ENCODE data around the gene ZNF275. TPM values are rescaled to one million over a fixed set of nuclear protein-coding genes. Genes with fewer than 3 reads are reported as not detected.
"Not testable (repeated sequence)": the region's sequence is repeated elsewhere in the genome, so short reads cannot be mapped to it uniquely, and the experiment has no call there.

ZNF275 gene
- 10 to 100 TPM in 2 of 3 donors, 1 to 10 TPM in 1; 9.1 to 17.4 (median 17.3) TPM for total RNA-seq
- 8.5 TPM for total RNA-seq (2013)

- Histone ChIP-seq H3K27ac (ENCODE audit: low read length) (peak within 1 kb of the TSS; percentile 30), H3K9me3 (ENCODE audit: control insufficient read depth, insufficient read depth, low read length) (no peaks in the 10 kb centered on the region), H3K36me3 (ENCODE audit: control insufficient read depth, insufficient read depth, low read length) (peaks cover 3% of the 10 kb centered on the region), H3K27me3 (ENCODE audit: control insufficient read depth, insufficient read depth, low read length) (no peaks in the 10 kb centered on the region), H3K4me3 (ENCODE audit: low read length) (peak within 1 kb of the TSS; percentile 80), H3K4me1 (ENCODE audit: control insufficient read depth, insufficient read depth, low read length) (peaks cover 19% of the 10 kb centered on the region)
- H3K36me3 Mint-ChIP-seq = no peaks in the 10 kb centered on the region
- peaks cover 5 to 20% of the 10 kb centered on the region in 2 donors for H3K4me1 Mint-ChIP-seq
- intact Hi-C loops (cut with micrococcal nuclease) = loop anchor here (5.0 kb wide), 1 partner anchor 173 kb away; no protein-coding TSS in a partner anchor
- DNase-seq = peak; percentile 82 to 90
- peak within 1 kb of the TSS; percentile 57 to 79 for H3K27ac Mint-ChIP-seq
- peaks cover 0 to 15% of the 10 kb centered on the region in 2 donors for H3K27me3 Mint-ChIP-seq (ENCODE audit: low read depth in 2 of 2)
- no peaks in the 10 kb centered on the region for H3K9me3 Mint-ChIP-seq
- TF ChIP-seq, protein P1, sequence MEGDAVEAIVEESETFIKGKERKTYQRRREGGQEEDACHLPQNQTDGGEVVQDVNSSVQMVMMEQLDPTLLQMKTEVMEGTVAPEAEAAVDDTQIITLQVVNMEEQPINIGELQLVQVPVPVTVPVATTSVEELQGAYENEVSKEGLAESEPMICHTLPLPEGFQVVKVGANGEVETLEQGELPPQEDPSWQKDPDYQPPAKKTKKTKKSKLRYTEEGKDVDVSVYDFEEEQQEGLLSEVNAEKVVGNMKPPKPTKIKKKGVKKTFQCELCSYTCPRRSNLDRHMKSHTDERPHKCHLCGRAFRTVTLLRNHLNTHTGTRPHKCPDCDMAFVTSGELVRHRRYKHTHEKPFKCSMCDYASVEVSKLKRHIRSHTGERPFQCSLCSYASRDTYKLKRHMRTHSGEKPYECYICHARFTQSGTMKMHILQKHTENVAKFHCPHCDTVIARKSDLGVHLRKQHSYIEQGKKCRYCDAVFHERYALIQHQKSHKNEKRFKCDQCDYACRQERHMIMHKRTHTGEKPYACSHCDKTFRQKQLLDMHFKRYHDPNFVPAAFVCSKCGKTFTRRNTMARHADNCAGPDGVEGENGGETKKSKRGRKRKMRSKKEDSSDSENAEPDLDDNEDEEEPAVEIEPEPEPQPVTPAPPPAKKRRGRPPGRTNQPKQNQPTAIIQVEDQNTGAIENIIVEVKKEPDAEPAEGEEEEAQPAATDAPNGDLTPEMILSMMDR (IDR thresholded peaks at IDR 0.05) = no peak
- H3K4me3 Mint-ChIP-seq = peak within 1 kb of the TSS; percentile 84
- ATAC-seq = peak; percentile 97 to 99 (median 98)
- under 1% methylated on average over 77 of the region's 86 CpGs for WGBS (ENCODE audit: insufficient coverage)
These were observed at the start of gene ZNF275 for GRCh38 chrX:153333821-153334653. Gene ZNF275 (plus strand): TSS chrX:153334153. CDS start chrX:153336680, 2,527 bp downstream.

GRCh38 chrX:153285678-153286077, 48.3 kb upstream of the ZNF275 start:
- no CpG with 5 or more reads among the region's 8 CpGs for WGBS (ENCODE audit: insufficient coverage)
- H3K36me3 ChIP-seq (ENCODE audit: control insufficient read depth, insufficient read depth, low read length); H3K9me3 ChIP-seq (ENCODE audit: control insufficient read depth, insufficient read depth, low read length); H3K27me3 Mint-ChIP-seq (ENCODE audit: low read depth in 2 of 2); H3K9me3 Mint-ChIP-seq; H3K27me3 ChIP-seq (ENCODE audit: control insufficient read depth, insufficient read depth, low read length); H3K36me3 Mint-ChIP-seq; H3K4me3 ChIP-seq (ENCODE audit: low read length); ATAC-seq; H3K4me3 Mint-ChIP-seq; H3K4me1 ChIP-seq (ENCODE audit: control insufficient read depth, insufficient read depth, low read length); H3K27ac ChIP-seq (ENCODE audit: low read length); H3K27ac Mint-ChIP-seq; intact Hi-C loops (cut with micrococcal nuclease); DNase-seq; H3K4me1 Mint-ChIP-seq: not testable (repeated sequence)

DNA sequence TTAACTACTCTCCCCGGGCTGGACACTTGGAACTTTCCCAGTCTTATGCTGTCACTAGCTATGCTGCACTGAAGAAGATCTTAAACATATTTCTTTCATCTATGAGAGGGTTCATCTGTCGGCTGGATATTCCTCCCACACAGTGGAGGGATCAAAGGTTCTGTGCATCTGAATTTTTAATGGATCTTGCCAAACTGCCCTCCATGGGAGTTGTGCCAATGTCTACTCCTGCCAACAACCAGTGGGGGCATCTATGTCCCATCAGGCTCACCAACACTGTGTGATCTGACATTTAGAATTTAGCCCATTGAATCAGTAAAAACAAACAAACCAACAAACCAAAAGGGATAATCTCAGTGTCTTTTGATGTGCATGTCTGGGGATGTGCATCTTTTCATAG, 45.1 kb upstream of the ZNF275 start:
- H3K36me3 ChIP-seq (ENCODE audit: control insufficient read depth, insufficient read depth, low read length); H3K9me3 Mint-ChIP-seq; intact Hi-C loops (cut with micrococcal nuclease); DNase-seq; H3K27me3 ChIP-seq (ENCODE audit: control insufficient read depth, insufficient read depth, low read length); H3K9me3 ChIP-seq (ENCODE audit: control insufficient read depth, insufficient read depth, low read length); H3K4me1 ChIP-seq (ENCODE audit: control insufficient read depth, insufficient read depth, low read length); H3K27ac Mint-ChIP-seq; H3K36me3 Mint-ChIP-seq; H3K4me3 Mint-ChIP-seq; H3K4me3 ChIP-seq (ENCODE audit: low read length); ATAC-seq; H3K4me1 Mint-ChIP-seq; H3K27ac ChIP-seq (ENCODE audit: low read length); H3K27me3 Mint-ChIP-seq (ENCODE audit: low read depth in 2 of 2): not testable (repeated sequence)
- WGBS (ENCODE audit: insufficient coverage) = no CpG with 5 or more reads among the region's 2 CpGs

DNA sequence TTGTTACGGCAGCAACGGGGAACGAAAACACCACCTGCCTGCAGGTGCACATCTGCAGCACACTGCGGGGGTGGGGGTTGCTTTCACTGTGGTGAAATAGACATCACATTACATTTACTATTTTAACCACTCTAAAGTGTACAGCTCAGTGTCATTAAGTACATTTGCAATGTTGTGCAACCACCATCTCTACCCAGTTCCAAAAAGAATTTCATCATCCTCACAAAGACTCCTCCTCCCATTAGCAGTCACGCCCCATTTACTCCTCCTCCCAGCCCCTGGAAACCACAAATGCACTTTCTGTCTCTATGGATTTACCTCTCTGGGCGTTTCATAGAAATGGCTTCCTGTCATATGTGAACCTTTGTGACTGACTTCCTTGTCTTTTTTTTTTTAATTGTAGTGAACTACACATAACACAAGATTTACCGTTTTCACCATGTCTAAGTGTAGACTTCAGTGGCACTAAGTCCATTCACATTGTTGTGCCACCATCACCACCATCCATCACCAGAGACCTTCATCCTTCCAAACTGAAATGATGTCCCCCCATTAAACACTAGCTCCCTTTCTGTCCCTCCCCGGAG, 40.4 kb upstream of the ZNF275 start:
- H3K4me3 ChIP-seq (ENCODE audit: low read length); H3K4me1 Mint-ChIP-seq; H3K4me3 Mint-ChIP-seq; H3K27ac ChIP-seq (ENCODE audit: low read length); DNase-seq; ATAC-seq; H3K4me1 ChIP-seq (ENCODE audit: control insufficient read depth, insufficient read depth, low read length); H3K27me3 ChIP-seq (ENCODE audit: control insufficient read depth, insufficient read depth, low read length); H3K36me3 ChIP-seq (ENCODE audit: control insufficient read depth, insufficient read depth, low read length); H3K36me3 Mint-ChIP-seq; H3K27ac Mint-ChIP-seq; H3K9me3 Mint-ChIP-seq; H3K9me3 ChIP-seq (ENCODE audit: control insufficient read depth, insufficient read depth, low read length); intact Hi-C loops (cut with micrococcal nuclease): not testable (repeated sequence)
- 71% methylated on average over 2 of the region's 8 CpGs for WGBS (ENCODE audit: insufficient coverage)
- H3K27me3 Mint-ChIP-seq (ENCODE audit: low read depth in 2 of 2) = peaks cover 8 to 16% of the 10 kb centered on the region in 2 donors

DNA sequence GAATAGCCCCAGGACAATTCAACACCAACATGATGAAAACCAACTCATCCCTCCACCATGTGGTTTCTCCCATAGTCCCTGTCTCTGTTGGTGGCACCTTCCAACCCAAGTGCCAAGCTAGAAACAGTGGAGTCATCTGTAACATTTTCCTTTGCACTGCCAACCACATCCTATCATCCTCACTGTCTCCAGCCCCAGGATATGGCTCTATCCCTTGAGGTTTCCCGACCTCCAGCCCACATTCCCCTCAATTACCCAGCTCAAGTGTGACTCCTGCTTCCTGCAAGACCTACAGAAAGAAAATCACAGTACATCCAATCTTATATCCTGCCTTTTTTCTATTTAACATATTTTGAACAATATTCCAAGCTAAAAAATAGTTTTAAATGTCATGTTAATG, 36.6 kb upstream of the ZNF275 start:
- H3K9me3 Mint-ChIP-seq = no peaks in the 10 kb centered on the region
- intact Hi-C loops (cut with micrococcal nuclease) = no loop called here
- H3K36me3 ChIP-seq (ENCODE audit: control insufficient read depth, insufficient read depth, low read length) = no peaks in the 10 kb centered on the region

More for the DNA sequence above, 36.6 kb upstream of the ZNF275 start:
- no peaks in the 10 kb centered on the region for H3K27me3 ChIP-seq (ENCODE audit: control insufficient read depth, insufficient read depth, low read length)
- no peak overlapping the region for H3K27ac ChIP-seq (ENCODE audit: low read length)
- no peak overlapping the region for H3K27ac Mint-ChIP-seq
- TF ChIP-seq, protein P1 (IDR thresholded peaks at IDR 0.05) = no peak
- no peaks in the 10 kb centered on the region for H3K4me1 Mint-ChIP-seq
- DNase-seq (no peak), ATAC-seq (no peak)
- 57% methylated on average over 1 of the region's 1 CpG for WGBS (ENCODE audit: insufficient coverage)
- no peaks in the 10 kb centered on the region for H3K9me3 ChIP-seq (ENCODE audit: control insufficient read depth, insufficient read depth, low read length)
- H3K4me3 ChIP-seq (ENCODE audit: low read length) = no peak overlapping the region
- no peaks in the 10 kb centered on the region for H3K36me3 Mint-ChIP-seq
- H3K27me3 Mint-ChIP-seq (ENCODE audit: low read depth in 2 of 2) = peaks cover 12 to 29% of the 10 kb centered on the region in 2 donors
- H3K4me1 ChIP-seq (ENCODE audit: control insufficient read depth, insufficient read depth, low read length) = no peaks in the 10 kb centered on the region
- no peak overlapping the region for H3K4me3 Mint-ChIP-seq
